HL-60/S4 (cell line): ENCODE measurements around the gene BIRC3.

Experiments
- in situ Hi-C: fragments of 300-500 bp; cut with MboI; formaldehyde crosslinking; loops from 2 replicates; pipeline ENCODE4 v1.14.3; 2022; ENCODE audit warnings: low sequenced_read_pairs

BIRC3 gene

GRCh38 chr11:102317099-102317767, at the start of gene BIRC3:
Gene BIRC3 (plus strand): TSS chr11:102317484. CDS start chr11:102324510, 7,026 bp downstream.
- in situ Hi-C loops, result no loop called here

GRCh38 chr11:102267609-102268008, 49.7 kb upstream of the BIRC3 start:
- in situ Hi-C loops, result no loop called here

- in situ Hi-C loops, result no loop called here
Observed at GRCh38 chr11:102268083-102268984, 49.0 kb upstream of the BIRC3 start.

- in situ Hi-C loops, result no loop called here
Observed at GRCh38 chr11:102268985-102269470, 48.3 kb upstream of the BIRC3 start.

- in situ Hi-C loops, result no loop called here
Observed at GRCh38 chr11:102269927-102270326, 47.4 kb upstream of the BIRC3 start.

- in situ Hi-C loops, result no loop called here
Observed at GRCh38 chr11:102272047-102272824, 45.0 kb upstream of the BIRC3 start.

- in situ Hi-C loops, result no loop called here
Observed at GRCh38 chr11:102274628-102275027, 42.7 kb upstream of the BIRC3 start.

GRCh38 chr11:102276362-102276761, 40.9 kb upstream of the BIRC3 start:
- in situ Hi-C loops, result no loop called here

- in situ Hi-C loops, result no loop called here
Observed at GRCh38 chr11:102276783-102277182, 40.5 kb upstream of the BIRC3 start.

GRCh38 chr11:102279641-102280170, 37.6 kb upstream of the BIRC3 start:
- in situ Hi-C loops, result no loop called here

- in situ Hi-C loops, result no loop called here
Observed at GRCh38 chr11:102280245-102280833, 36.9 kb upstream of the BIRC3 start.

- in situ Hi-C loops, result no loop called here
Observed at GRCh38 chr11:102283116-102283485, 34.2 kb upstream of the BIRC3 start.

- in situ Hi-C loops, result no loop called here
Observed at GRCh38 chr11:102284008-102284407, 33.3 kb upstream of the BIRC3 start.

GRCh38 chr11:102286292-102286691, 31.0 kb upstream of the BIRC3 start:
- in situ Hi-C loops, result no loop called here

GRCh38 chr11:102287964-102288724, 29.1 kb upstream of the BIRC3 start:
- in situ Hi-C loops, result no loop called here

GRCh38 chr11:102288725-102289083, 28.6 kb upstream of the BIRC3 start:
- in situ Hi-C loops, result no loop called here

GRCh38 chr11:102289592-102289991, 27.7 kb upstream of the BIRC3 start:
- in situ Hi-C loops, result no loop called here

- in situ Hi-C loops, result no loop called here
Observed at GRCh38 chr11:102291831-102292230, 25.5 kb upstream of the BIRC3 start.

GRCh38 chr11:102292933-102293332, 24.4 kb upstream of the BIRC3 start:
- in situ Hi-C loops, result no loop called here
